ENCODE measurements around the gene CTF1.

Gene CTF1

GRCh38 chr16:30925995-30926811 is 29.8 kb downstream of the CTF1 start:
- no peak for TF ChIP-seq CTCF (IDR thresholded peaks at IDR 0.05; ENCODE audit: insufficient read depth, low read depth, low read length, missing control alignments)
- no peak overlapping the region for H3K4me3 ChIP-seq (ENCODE audit: low read depth, low read length)
- no peak for DNase-seq (ENCODE audit: low read depth)

- no peak for TF ChIP-seq CTCF (IDR thresholded peaks at IDR 0.05; ENCODE audit: insufficient read depth, low read depth, low read length, missing control alignments)
- DNase-seq (ENCODE audit: low read depth) = no peak
- H3K4me3 ChIP-seq (ENCODE audit: low read depth, low read length) = no peak overlapping the region
Observed at GRCh38 chr16:30926937-30927788, 30.7 kb downstream of the CTF1 start.

- TF ChIP-seq CTCF (IDR thresholded peaks at IDR 0.05; ENCODE audit: insufficient read depth, low read depth, low read length, missing control alignments) = no peak
- DNase-seq (ENCODE audit: low read depth) = peak; percentile 63
- no peak overlapping the region for H3K4me3 ChIP-seq (ENCODE audit: low read depth, low read length)
Observed at GRCh38 chr16:30927789-30928378, 31.5 kb downstream of the CTF1 start.

- TF ChIP-seq CTCF (IDR thresholded peaks at IDR 0.05; ENCODE audit: insufficient read depth, low read depth, low read length, missing control alignments) = no peak
- H3K4me3 ChIP-seq (ENCODE audit: low read depth, low read length) = no peak overlapping the region
- DNase-seq (ENCODE audit: low read depth) = no peak
Observed at GRCh38 chr16:30928390-30928789, 32.0 kb downstream of the CTF1 start.

- no peak for TF ChIP-seq CTCF (IDR thresholded peaks at IDR 0.05; ENCODE audit: insufficient read depth, low read depth, low read length, missing control alignments)
- no peak for DNase-seq (ENCODE audit: low read depth)
- H3K4me3 ChIP-seq (ENCODE audit: low read depth, low read length) = no peak overlapping the region
Observed at GRCh38 chr16:30929167-30929566, 32.8 kb downstream of the CTF1 start.

- DNase-seq (ENCODE audit: low read depth) = no peak
- H3K4me3 ChIP-seq (ENCODE audit: low read depth, low read length) = no peak overlapping the region
- TF ChIP-seq CTCF (IDR thresholded peaks at IDR 0.05; ENCODE audit: insufficient read depth, low read depth, low read length, missing control alignments) = no peak
Observed at GRCh38 chr16:30930160-30930571, 33.8 kb downstream of the CTF1 start.
